ENCODE results near the gene HABP2.

HABP2 gene

GRCh38 chr10:113539789-113540188 lies 13.1 kb upstream of the HABP2 start (continued):
- no peak for TF ChIP-seq BCL6B (tag by site-specific recombination; IDR thresholded peaks at IDR 0.05)
- no peak for TF ChIP-seq PATZ1 (tag by site-specific recombination; IDR thresholded peaks at IDR 0.05)
- no peak for TF ChIP-seq KLF10 (tag by site-specific recombination; IDR thresholded peaks at IDR 0.05)
- no peak for TF ChIP-seq ZNF266 (tag by site-specific recombination; IDR thresholded peaks at IDR 0.05; ENCODE audit: low read depth)
- TF ChIP-seq ZNF747 (tag by site-specific recombination; IDR thresholded peaks at IDR 0.05): no peak
- TF ChIP-seq MEIS1 (CRISPR knock-in tag; IDR thresholded peaks at IDR 0.05; ENCODE audit: borderline replicate concordance): no peak
- no peak; the same call in 1 of the 2 replicates for TF ChIP-seq ZNF692 (tag by site-specific recombination; IDR thresholded peaks at IDR 0.05)
- TF ChIP-seq ZSCAN23 (tag by site-specific recombination; IDR thresholded peaks at IDR 0.05): no peak
- no peak for TF ChIP-seq ZNF350 (tag by site-specific recombination; IDR thresholded peaks at IDR 0.05)
- TF ChIP-seq ZNF785 (tag by site-specific recombination; IDR thresholded peaks at IDR 0.05): no peak
- TF ChIP-seq ZNF398 (tag by site-specific recombination; IDR thresholded peaks at IDR 0.05): no peak
- TF ChIP-seq ZBTB21 (tag by site-specific recombination; IDR thresholded peaks at IDR 0.05): no peak
- no peak for TF ChIP-seq ZNF510 (tag by site-specific recombination; IDR thresholded peaks at IDR 0.05; ENCODE audit: insufficient replicate concordance)
- TF ChIP-seq FEZF1 (tag by site-specific recombination; IDR thresholded peaks at IDR 0.05): no peak
- TF ChIP-seq KLF16 (tag by site-specific recombination; IDR thresholded peaks at IDR 0.05): no peak
- no peak for TF ChIP-seq ZNF19 (tag by site-specific recombination; IDR thresholded peaks at IDR 0.05; ENCODE audit: low read depth)

GRCh38 chr10:113540845-113541548 lies 11.9 kb upstream of the HABP2 start:
- no peak overlapping the region for H3K27ac ChIP-seq (ENCODE audit: extremely low read depth, low read depth, low read length)
- ChIA-PET CTCF (interaction anchor here (0.7 to 1.2 kb wide), 3 partner anchors 18 to 126 kb away, joined by 3 read pairs; no protein-coding TSS in a partner anchor), POLR2A (no interaction called here)
- no peaks in the 10 kb centered on the region for H3K36me3 ChIP-seq (ENCODE audit: control insufficient read depth in 2 of 2, insufficient read depth in 1 of 2, low read length in 2 of 2)
- H3K9me3 ChIP-seq (ENCODE audit: control insufficient read depth, insufficient read depth, low read depth, low read length): no peaks in the 10 kb centered on the region
- H3K4me3 ChIP-seq (ENCODE audit: low read depth, low read length): no peak overlapping the region
- H3K4me1 ChIP-seq (ENCODE audit: control insufficient read depth, insufficient read depth, low read length): no peaks in the 10 kb centered on the region
- no peak for TF ChIP-seq KLF8 (tag by site-specific recombination; IDR thresholded peaks at IDR 0.05)
- TF ChIP-seq KLF9 (tag by site-specific recombination; IDR thresholded peaks at IDR 0.05; ENCODE audit: low read depth): no peak
- TF ChIP-seq ZFP37 (tag by site-specific recombination; IDR thresholded peaks at IDR 0.05): no peak
- no peak for TF ChIP-seq ZNF513 (tag by site-specific recombination; IDR thresholded peaks at IDR 0.05)
- no peak for TF ChIP-seq ZNF274 (IDR thresholded peaks at IDR 0.05; ENCODE audit: low read length)
- TF ChIP-seq ZNF274 (tag by site-specific recombination; IDR thresholded peaks at IDR 0.05; ENCODE audit: borderline replicate concordance): no peak
- TF ChIP-seq ZEB2 (tag by site-specific recombination; IDR thresholded peaks at IDR 0.05): no peak
- no peak for TF ChIP-seq ATF2 (tag by site-specific recombination; IDR thresholded peaks at IDR 0.05; ENCODE audit: low read depth)
- TF ChIP-seq ZSCAN18 (tag by site-specific recombination; IDR thresholded peaks at IDR 0.05): no peak
- no peak for TF ChIP-seq RBAK (tag by site-specific recombination; IDR thresholded peaks at IDR 0.05)

Measured in HEK293 (cell line).